Stimulated activated CD8-positive, alpha-beta memory T cell treated with anti-CD3 and anti-CD28 coated beads, Interleukin-15, amount 100 ng/mL, for 1 hour (primary cell): ENCODE data around the gene OR1E2.
"Not testable (repeated sequence)": the region's sequence is repeated elsewhere in the genome, so short reads cannot be mapped to it uniquely, and the experiment has no call there.

ENCODE experiments used
- DNase-seq: peaks from one replicate; pipeline ENCODE4 v3.0.0-alpha.2; 2020; ENCODE audit warnings: low read depth

Gene OR1E2

DNA sequence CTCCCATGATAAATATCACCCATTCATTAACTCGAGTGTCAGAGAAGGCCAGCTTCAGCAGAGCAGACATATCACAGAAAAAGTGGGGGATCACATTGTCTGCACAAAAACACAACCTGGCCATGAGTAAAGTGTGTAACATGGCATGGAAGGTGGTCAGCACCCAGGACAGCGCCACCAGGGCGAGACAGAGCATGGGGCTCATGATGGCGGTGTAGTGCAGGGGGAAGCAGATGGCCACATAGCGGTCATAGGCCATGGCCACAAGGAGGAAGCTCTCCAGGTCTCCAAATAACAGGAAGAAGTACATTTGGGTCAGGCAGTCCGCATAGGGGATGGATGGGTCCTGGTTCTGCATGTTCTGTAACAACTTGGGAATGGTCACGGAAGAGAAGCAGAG lies 35.8 kb downstream of the OR1E2 start:
- not testable (repeated sequence) for DNase-seq

GRCh38 chr17:3389791-3390190 lies 43.9 kb downstream of the OR1E2 start:
- DNase-seq, result no peak

DNA sequence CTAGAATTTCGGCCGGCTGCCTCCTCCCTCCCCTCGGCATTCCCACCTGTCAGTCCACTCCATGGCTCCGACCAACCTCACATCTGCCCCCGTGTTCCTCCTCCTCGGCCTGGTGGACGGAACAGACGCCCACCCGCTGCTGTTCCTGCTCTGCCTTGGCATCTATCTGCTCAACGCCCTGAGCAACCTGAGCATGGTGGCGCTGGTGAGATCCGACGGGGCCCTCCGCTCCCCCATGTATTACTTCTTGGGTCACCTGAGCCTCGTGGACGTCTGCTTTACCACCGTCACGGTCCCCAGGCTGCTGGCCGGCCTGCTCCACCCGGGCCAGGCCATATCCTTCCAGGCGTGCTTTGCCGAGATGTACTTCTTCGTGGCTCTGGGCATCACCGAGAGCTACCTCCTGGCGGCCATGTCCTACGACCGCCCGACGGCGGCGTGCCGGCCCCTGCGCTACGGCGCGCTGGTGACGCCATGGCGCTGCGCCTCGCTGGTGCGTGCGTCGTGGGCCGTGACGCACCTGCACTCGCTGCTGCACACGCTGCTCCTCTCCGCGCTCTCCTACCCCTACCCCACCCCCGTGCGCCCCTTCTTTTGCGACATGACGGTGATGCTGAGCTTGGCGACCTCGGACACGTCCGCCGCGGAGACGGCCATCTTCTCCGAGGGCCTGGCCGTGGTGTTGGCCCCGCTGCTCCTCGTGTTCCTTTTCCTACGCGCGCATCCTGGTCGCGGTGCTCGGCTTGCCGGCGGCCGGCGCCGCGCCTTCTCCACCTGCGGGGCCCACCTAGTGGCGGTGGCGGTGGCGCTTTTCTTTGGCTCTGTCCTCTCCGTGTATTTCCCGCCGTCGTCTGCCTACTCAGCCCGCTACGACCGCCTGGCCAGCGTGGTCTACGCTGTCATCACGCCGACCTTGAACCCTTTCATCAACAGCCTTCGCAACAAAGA lies 47.5 kb downstream of the OR1E2 start, which contains the start of gene OR3A2:
Gene OR3A2, minus strand, starts transcription at position 440 of the 948 bp plus-strand sequence.
- DNase-seq, result no peak
